ENCODE data around the gene KCNJ8. TPM values are rescaled to one million over a fixed set of nuclear protein-coding genes. Genes with fewer than 3 reads are reported as not detected.

The KCNJ8 gene
- 4.4 TPM for total RNA-seq

GRCh38 chr12:21774358-21775132, at the start of gene KCNJ8:
KCNJ8 (minus strand) TSS chr12:21774706; CDS start chr12:21773616, 1,090 bp downstream.

Other genes with a start within 250 kb of the KCNJ8 start
- 0.31 TPM for gene SPX, start 248.4 kb downstream of the KCNJ8 start, total RNA-seq
- gene GYS2, start 169.9 kb downstream of the KCNJ8 start, total RNA-seq: not detected
- 315 TPM for gene LDHB, start 116.9 kb downstream of the KCNJ8 start, total RNA-seq
- 15.7 TPM for gene ABCC9, start 166.7 kb upstream of the KCNJ8 start, total RNA-seq